ENCODE results near the gene XYLT1. TPM values are rescaled to one million over a fixed set of nuclear protein-coding genes. Genes with fewer than 3 reads are reported as not detected.

The XYLT1 gene
- total RNA-seq, 1 experiment from 2014 or later = 7.3 TPM

DNA sequence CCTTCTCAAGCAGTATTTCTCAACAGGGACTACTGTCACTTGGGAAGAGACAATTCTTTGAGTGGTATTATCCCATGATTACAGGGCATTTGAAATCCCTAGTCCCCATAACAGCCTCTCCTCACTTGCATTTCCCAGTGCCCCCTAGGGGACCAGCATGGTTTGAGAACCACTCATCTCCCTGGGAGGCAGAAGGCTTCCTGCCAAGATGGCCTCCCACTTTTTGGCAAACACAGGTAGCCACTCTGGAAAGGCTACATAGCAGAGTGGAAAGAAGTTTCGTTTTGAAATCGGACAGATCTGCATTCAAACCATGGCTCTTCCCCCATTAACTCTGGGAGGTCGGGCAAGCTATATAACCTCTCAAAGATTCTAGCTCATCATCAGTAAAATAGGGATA is 256.8 kb downstream of the XYLT1 start:
- Histone ChIP-seq H3K27me3 (no peaks in the 10 kb centered on the region), H3K4me3 (no peak overlapping the region), H3K9me3 (no peaks in the 10 kb centered on the region; the same call in 1 of the 2 replicates), H3K36me3 (peaks cover 5% of the 10 kb centered on the region; the same call in 1 of the 2 replicates)
- peak; percentile 11 for DNase-seq

DNA sequence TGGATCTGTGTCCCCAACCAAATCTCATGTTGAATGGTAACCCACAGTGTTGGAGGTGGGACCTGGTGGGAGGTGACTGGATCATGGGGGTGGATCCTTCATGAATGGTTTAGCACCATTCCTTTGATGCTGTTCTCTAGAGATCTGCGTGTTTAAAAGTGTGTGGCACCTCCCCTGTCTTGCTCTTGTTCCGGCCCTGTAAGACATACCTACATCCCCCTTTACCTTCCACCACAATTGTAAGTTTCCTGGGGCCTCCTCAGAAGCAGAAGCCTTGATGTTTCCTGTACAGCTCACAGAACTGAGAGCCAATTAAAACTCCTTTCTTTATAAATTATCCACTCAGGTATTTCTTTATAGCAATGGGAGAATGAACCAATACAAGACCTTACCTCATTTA is 257.7 kb downstream of the XYLT1 start:
- Histone ChIP-seq H3K4me3 (no peak overlapping the region), H3K9me3 (no peaks in the 10 kb centered on the region; the same call in 1 of the 2 replicates), H3K36me3 (peaks cover 5% of the 10 kb centered on the region; the same call in 1 of the 2 replicates), H3K27me3 (no peaks in the 10 kb centered on the region)
- no peak for DNase-seq

DNA sequence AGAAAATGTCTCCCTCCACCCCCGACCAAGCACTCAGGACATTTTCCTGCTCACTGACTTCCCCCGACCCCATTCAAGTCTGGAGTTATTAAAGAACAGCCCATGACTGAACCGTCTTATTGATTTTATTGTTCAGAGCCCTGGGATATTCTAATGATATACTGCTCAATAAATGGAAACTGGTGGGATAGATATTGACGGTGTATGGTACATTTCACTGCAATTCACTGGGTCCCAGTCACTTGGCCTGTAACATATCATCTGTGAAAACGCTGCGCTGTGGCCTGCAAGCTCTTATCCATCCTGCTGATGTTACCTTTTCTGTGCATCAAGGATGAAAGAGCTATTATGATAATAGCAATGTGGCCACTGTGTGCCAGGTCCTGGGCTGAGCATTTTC is 258.2 kb downstream of the XYLT1 start:
- no peak overlapping the region for H3K4me3 ChIP-seq
- no peaks in the 10 kb centered on the region; the same call in 1 of the 2 replicates for H3K9me3 ChIP-seq
- H3K27me3 ChIP-seq = no peaks in the 10 kb centered on the region
- no peak for DNase-seq
- H3K36me3 ChIP-seq = peaks cover 5% of the 10 kb centered on the region; the same call in 1 of the 2 replicates

DNA sequence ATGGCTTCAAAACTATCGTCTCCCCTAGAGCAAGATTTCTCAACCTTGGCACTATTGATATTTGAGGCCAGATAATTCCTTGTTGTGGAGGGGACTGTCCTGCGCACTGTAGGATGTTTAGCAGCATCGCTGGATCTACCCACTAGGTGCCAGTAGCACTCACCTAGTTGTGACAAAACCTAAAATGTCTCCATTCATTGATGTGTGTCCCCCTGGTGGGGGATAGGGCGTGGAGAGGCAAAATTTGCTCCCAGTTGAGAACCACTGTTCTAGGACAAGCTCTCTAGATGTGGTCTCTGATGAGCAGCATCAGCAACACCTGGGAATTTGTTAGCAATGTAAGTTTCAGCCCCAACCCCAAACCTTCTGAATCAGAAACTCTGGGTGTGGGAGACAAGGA is 259.0 kb downstream of the XYLT1 start:
- Histone ChIP-seq H3K27me3 (no peaks in the 10 kb centered on the region), H3K9me3 (no peaks in the 10 kb centered on the region; the same call in 1 of the 2 replicates), H3K4me3 (no peak overlapping the region), H3K36me3 (peaks cover 5% of the 10 kb centered on the region; the same call in 1 of the 2 replicates)
- DNase-seq = peak; percentile 8

DNA sequence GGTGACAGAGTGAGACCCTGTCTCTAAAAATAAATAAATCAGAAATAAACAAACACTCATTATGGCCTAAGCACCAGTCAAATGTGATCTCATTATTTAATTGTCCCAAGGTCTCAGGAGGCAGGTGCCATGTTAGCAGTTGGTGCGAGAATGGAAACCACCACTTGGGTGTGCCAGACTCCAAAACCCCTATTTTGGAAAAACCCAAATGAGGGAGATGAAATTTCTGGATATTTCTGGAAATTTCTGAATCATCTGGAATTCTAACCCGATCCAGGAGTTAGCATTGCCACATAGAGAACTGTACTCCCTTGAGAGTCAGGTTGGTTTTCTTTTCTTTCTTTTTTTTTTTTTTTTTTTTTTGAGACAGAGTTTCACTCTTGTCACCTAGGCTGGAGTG is 264.0 kb downstream of the XYLT1 start:
- no peak for DNase-seq
- no peak overlapping the region for H3K4me3 ChIP-seq
- no peaks in the 10 kb centered on the region for H3K9me3 ChIP-seq
- H3K27me3 ChIP-seq = no peaks in the 10 kb centered on the region
- no peaks in the 10 kb centered on the region for H3K36me3 ChIP-seq

DNA sequence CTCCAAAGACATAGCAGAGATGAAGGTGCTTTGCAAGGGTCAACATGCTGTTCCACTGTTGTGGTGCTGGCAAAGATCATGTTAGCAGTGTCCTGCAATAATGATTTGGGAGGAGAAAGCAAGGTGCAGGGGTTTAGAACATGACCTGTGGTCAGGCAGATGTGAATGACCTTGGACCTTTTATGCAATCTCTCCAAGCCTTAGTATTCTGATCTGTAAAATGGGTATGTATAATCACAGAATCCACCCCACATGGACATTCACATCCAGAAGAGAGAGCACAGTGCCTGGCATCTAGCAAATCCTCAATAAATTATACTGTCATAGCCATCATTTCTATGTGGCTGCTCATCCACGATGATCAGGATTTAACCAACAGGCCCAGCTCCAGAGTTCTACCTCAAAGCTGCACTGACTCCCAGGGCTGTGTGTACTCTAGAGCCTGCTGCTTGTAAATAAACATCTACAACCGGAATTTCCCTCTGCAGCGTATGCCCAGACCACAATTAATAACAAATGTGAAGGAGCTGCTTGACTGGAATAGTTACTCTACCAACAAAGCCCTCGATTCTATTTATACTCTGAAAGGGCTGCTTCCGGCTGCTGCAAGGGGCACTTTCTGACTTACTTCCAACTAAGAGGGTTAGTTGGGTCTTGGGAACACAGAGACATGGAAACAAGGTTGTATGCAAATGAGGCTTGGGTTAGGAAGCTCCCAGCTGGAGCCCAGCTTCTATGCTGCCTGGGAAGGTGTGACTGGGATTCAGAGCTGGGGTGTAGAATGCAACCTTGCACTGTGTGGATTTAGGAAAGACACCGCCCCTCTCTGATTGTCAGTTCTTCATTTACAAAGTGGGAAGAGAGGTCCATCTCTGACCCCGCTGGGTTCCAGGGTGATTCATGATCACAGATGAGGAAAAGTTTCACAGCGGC is 265.2 kb downstream of the XYLT1 start:
- no peaks in the 10 kb centered on the region for H3K27me3 ChIP-seq
- no peak overlapping the region for H3K4me3 ChIP-seq
- no peaks in the 10 kb centered on the region for H3K9me3 ChIP-seq
- H3K36me3 ChIP-seq = no peaks in the 10 kb centered on the region
- peak; percentile 17 for DNase-seq

DNA sequence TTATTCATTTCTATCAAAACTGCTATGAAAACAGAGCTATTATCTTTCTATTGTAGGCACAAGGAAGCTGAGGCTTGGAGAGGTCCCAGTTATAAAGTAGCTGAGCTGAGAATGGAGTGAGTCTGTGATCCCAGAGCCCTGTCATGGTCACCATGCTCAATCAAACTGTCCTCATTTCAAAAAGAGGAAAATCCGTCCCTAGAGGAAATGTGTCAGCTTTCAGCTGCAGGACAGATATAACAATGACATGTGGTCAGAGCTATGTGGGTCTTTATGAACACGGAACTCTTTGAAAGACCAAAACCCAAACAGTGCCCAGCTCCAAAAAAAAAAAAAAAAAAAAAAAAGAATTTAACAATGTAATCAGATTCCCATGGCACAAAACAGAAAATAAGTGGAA is 266.1 kb downstream of the XYLT1 start:
- Histone ChIP-seq H3K27me3 (no peaks in the 10 kb centered on the region), H3K4me3 (no peak overlapping the region), H3K36me3 (no peaks in the 10 kb centered on the region), H3K9me3 (no peaks in the 10 kb centered on the region)
- DNase-seq = no peak

DNA sequence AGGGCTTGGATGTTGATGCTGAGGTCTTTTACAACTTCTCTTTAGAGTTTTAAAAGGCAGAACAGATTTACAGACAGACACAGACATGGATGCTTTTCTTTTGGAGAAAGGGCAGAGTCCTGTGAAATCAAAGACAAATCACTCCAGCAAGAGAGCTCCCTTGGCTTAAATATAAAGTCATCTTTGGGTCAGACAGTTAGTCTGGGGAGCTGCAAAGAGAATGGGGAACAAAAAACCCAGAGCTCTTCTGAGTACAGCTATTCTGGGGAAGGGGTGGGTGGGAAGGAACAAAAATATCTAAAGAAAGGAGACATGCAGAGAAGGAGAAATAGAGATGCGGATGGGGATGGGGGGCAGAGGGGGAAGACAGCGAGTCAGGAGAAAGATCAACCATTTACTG is 266.6 kb downstream of the XYLT1 start:
- Histone ChIP-seq H3K9me3 (no peaks in the 10 kb centered on the region), H3K27me3 (no peaks in the 10 kb centered on the region), H3K36me3 (peaks cover 3% of the 10 kb centered on the region; the same call in 1 of the 2 replicates), H3K4me3 (no peak overlapping the region)
- DNase-seq = no peak

DNA sequence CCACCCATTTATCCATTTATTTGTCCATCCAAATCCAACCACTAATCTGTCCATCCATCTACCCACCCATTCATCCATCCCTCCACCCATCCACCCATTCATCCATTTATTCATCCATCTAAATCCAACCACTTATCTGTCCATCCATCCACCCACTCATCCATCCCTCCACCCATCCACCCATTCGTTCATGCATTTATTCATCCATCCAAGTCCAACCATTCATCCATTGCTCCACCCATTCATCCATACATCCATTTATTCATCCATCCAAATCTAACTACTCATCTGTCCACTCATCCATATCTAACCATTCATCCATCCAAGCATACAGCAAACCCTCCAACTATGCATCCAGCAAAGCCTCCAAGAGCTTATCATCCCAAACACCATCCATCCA is 267.3 kb downstream of the XYLT1 start:
- no peaks in the 10 kb centered on the region for H3K9me3 ChIP-seq
- H3K4me3 ChIP-seq = no peak overlapping the region
- peaks cover 4% of the 10 kb centered on the region; the same call in 1 of the 2 replicates for H3K36me3 ChIP-seq
- no peak for DNase-seq
- no peaks in the 10 kb centered on the region for H3K27me3 ChIP-seq

DNA sequence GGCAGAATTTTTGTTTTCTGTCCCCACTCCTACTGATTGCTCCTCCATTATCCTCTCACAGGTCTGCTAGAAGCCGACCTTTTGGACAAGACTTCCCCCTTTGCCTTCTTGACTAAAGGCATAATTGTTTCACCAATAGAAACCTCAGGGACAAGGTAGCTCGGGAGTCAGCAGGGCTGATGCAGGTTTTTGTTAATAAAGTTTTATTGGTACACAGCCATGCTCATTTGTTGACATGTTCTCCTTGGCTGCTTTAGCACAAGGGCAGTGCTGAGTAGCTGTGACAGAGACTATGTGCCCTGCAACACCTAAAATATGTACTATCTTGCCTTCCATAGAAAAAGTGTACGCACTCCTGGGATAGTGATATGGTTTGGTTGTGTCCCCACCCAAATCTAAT is 271.6 kb downstream of the XYLT1 start:
- no peak for DNase-seq
- no peaks in the 10 kb centered on the region for H3K9me3 ChIP-seq
- H3K36me3 ChIP-seq = peaks cover 18% of the 10 kb centered on the region
- H3K4me3 ChIP-seq = no peak overlapping the region
- H3K27me3 ChIP-seq = no peaks in the 10 kb centered on the region

DNA sequence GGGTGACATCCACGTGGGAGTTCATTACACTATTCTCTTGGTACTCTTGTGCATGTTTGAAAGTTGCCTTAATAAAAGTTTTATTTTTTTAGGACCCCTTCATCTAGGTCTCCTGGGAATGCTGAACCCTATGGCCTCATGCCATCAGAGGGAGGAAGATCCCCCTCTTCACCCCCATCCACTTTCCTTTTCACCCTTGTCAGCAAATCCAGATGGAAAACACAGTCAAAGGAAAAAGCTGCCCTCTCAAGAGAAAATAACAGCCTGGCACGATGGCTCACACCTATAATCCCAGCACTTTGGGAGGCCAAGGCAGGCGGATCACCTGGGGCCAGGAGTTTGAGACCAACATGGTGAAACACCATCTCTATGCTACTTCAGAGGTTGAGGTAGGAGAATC is 274.2 kb downstream of the XYLT1 start:
- Histone ChIP-seq H3K27me3 (no peaks in the 10 kb centered on the region), H3K36me3 (peaks cover 20% of the 10 kb centered on the region), H3K4me3 (no peak overlapping the region), H3K9me3 (no peaks in the 10 kb centered on the region)
- DNase-seq = no peak

DNA sequence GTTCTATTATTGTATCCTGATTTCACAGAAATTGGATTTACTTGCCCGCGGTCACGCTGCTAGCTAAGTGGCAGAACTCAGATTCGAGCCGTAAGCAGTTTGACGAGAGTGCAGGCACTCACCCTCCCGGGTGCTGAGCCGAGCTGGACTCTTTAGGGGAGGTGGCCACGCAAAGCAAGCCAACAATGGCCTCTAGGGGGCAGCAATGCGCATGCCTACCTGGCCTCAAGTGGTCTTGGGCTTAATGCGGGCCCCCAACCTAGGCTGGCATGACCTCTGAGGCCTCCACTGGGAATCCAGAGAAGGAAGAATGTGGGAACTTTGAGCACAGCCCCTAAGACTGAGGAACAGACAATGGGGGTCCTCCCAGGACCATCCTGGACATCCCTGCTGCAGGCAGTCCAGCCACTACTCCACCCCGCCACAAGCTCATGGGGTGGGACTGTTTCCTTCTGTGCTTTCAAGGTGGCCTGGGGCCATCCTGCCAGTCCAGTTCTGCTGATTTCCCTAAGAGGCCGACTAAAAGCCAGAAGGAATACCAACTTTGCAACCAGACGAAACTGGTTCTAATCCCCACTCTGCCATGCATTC is 276.5 kb downstream of the XYLT1 start:
- no peaks in the 10 kb centered on the region for H3K27me3 ChIP-seq
- peaks cover 24% of the 10 kb centered on the region for H3K36me3 ChIP-seq
- no peaks in the 10 kb centered on the region for H3K9me3 ChIP-seq
- DNase-seq = peak; percentile 17
- no peak overlapping the region for H3K4me3 ChIP-seq

DNA sequence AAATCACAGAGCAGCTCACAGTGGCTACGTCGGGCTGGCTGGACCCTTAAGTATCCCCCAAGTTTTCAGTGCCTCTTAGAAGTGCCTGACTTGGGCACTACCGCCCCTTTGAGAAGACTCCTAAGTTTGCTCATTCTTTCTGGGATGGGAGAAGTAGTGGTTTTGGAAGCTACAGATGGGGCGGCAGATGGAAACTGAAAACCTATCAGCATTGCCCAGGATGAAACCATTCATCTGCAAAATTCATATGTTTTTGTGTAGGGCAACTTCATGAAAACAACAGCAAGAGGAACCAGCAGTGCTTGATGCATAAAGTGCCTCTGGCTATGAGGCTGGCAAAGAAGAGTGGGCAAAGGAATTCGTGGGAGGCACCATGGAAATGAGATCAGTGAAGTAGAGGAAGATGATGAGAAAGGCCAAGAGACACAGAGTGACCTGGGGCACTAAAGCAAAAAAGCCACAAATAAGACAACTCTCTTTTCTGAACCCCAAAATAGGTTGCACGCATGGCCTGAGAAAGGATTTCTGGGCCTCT is 277.1 kb downstream of the XYLT1 start:
- DNase-seq = no peak
- Histone ChIP-seq H3K27me3 (no peaks in the 10 kb centered on the region), H3K4me3 (no peak overlapping the region), H3K36me3 (peaks cover 23% of the 10 kb centered on the region), H3K9me3 (no peaks in the 10 kb centered on the region)

DNA sequence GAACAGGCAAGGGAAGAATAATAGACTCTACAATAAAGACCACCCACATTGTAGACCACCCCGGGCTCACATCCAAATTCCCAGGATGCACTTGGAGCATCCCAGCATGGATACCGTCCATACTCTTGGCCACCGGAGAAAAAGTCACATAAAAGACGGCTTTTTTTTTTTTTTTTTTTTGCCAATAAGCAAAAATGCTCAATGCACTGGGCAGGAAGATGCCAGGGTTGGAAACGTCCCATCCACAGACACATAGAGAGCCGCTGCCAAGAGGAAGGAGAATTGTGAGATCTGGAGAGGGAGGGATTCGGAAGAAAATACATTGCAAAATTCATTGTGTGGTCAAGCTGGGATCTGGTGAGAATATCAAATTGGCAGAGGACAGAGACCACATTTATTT is 286.7 kb downstream of the XYLT1 start:
- Histone ChIP-seq H3K36me3 (peaks cover 9% of the 10 kb centered on the region), H3K4me3 (no peak overlapping the region), H3K27me3 (no peaks in the 10 kb centered on the region), H3K9me3 (no peaks in the 10 kb centered on the region)
- no peak for DNase-seq

DNA sequence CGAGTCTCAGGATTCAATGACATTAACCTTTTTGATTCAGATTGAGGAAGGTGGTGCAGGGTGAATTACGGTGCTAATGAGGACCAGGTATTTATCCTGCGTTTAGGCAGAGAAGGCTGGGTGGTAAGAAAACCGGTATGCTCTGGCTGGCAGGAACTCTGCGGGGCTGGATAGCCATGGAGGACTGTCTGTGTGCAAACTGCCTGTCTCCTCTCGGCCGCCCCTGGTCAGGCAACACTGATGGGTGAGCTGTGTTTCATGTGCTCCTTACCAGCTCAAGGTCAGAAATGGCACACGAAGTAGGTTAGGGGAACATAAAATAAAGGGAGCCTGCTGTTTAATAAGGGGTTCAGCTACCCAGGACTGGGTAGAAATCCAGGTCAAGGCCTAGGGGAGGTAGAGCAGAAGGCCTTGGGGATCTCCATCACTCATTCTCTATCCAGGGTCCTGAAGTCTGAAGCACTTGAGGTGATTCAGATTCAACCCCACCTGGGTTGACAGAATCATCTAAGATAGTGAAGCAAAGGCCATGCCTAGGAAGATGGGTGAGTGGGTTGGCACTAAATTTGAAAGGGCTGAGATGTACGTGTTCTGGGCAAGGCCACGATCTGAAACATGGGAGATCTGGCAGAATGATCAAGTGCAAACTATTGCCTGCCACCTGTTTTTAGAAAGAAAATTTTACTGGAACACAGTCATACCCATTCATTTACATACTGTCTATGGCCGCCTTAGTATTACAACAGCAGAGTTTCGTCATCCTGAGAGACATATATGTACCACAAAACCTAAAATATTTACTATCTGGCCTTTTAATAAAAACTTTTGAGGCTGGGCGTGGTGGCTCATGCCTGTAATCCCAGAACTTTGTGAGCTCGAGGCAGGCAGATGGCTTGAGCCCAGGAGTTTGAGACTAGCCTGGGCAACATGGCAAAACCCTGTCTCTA is 292.5 kb downstream of the XYLT1 start:
- H3K27me3 ChIP-seq = no peaks in the 10 kb centered on the region
- no peak overlapping the region for H3K4me3 ChIP-seq
- peaks cover 8% of the 10 kb centered on the region; the same call in 1 of the 2 replicates for H3K36me3 ChIP-seq
- no peak for DNase-seq
- no peaks in the 10 kb centered on the region for H3K9me3 ChIP-seq

DNA sequence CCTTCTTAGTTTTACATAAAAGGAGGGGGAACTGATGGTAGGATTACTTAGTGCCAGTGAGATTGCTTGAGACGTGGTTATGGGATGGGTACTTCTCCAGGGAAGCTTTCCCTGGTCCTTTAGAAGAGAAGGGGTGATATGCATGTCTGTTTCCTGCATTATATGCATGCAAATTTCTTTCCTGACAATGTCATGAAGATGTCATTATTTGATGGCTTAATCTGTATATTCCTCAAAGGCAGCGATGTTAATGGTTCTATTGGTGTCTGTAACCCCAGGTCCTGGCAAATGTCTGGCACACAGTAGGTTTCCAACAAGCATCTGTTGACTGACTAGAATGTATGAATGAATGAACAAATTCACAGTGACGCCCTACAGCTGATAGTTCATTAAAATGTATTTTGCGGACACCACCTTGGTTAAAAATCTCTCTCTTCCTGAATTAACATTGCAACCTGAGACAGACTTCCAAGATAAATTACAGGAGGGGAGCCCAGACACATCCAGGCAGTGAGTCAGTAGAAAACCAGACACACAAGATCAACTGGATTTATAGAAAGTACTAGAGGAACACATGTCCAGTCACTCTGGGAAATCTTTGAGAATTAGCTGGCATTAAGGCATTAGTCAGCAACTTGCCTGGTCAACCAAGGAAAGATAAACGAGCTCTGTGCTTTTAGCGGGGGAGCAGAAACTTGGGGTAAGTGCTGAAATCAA is 293.4 kb downstream of the XYLT1 start:
- DNase-seq = no peak
- peaks cover 8% of the 10 kb centered on the region; the same call in 1 of the 2 replicates for H3K36me3 ChIP-seq

More for the DNA sequence above, 293.4 kb downstream of the XYLT1 start:
- Histone ChIP-seq H3K27me3 (no peaks in the 10 kb centered on the region), H3K9me3 (no peaks in the 10 kb centered on the region), H3K4me3 (no peak overlapping the region)

Measured in MG63 (cell line).